Parathyroid adenoma (tissue), 2 donors: ENCODE data around the gene RSL1D1.

ENCODE experiments used
- H2AFZ ChIP-seq: fragments of 300-600 bp; sonication (generic); one replicate; pipeline ENCODE4 v1.7.0; 2017; ENCODE audit warnings: antibody characterized with exemption, mild to moderate bottlenecking
- H3K27ac ChIP-seq: fragments of 300-600 bp; sonication (generic); one replicate; pipeline ENCODE4 v1.7.0; 2017
- H3K27me3 ChIP-seq: fragments of 300-600 bp; sonication (generic); one replicate; pipeline ENCODE4 v1.7.0; 2017; ENCODE audit warnings: low read length; ENCODE audit not compliant: control insufficient read depth, insufficient read depth
- H3K36me3 ChIP-seq: fragments of 300-600 bp; sonication (generic); one replicate; pipeline ENCODE4 v1.7.0; 2017; ENCODE audit warnings: low read length; ENCODE audit not compliant: control insufficient read depth, insufficient read depth
- H3K4me1 ChIP-seq: fragments of 300-600 bp; sonication (generic); one replicate; pipeline ENCODE4 v1.7.0; 2017; ENCODE audit warnings: control low read depth
- H3K4me2 ChIP-seq: fragments of 300-600 bp; sonication (generic); one replicate; pipeline ENCODE4 v1.7.0; 2017; ENCODE audit warnings: low read length
- H3K4me3 ChIP-seq: fragments of 300-600 bp; sonication (generic); one replicate; pipeline ENCODE4 v1.7.0; 2017; ENCODE audit warnings: low read depth, low read length
- H3K79me2 ChIP-seq: fragments of 300-600 bp; sonication (generic); one replicate; pipeline ENCODE4 v1.7.0; 2017; ENCODE audit warnings: control low read depth
- H3K9ac ChIP-seq: fragments of 300-600 bp; sonication (generic); one replicate; pipeline ENCODE4 v1.7.0; 2017; ENCODE audit warnings: mild to moderate bottlenecking
- H3K9me3 ChIP-seq: fragments of 300-600 bp; sonication (generic); one replicate; pipeline ENCODE4 v1.7.0; 2017; ENCODE audit warnings: low read length; ENCODE audit not compliant: control insufficient read depth
- TF ChIP-seq, protein P1 (sequence below): fragments of 300-600 bp; sonication (generic); IDR thresholded peaks from one replicate; pipeline ENCODE4 v1.7.0; 2017; ENCODE audit warnings: antibody characterized with exemption, mild to moderate bottlenecking
- donor health status: primary hyperparathyroidism.

Gene RSL1D1

DNA sequence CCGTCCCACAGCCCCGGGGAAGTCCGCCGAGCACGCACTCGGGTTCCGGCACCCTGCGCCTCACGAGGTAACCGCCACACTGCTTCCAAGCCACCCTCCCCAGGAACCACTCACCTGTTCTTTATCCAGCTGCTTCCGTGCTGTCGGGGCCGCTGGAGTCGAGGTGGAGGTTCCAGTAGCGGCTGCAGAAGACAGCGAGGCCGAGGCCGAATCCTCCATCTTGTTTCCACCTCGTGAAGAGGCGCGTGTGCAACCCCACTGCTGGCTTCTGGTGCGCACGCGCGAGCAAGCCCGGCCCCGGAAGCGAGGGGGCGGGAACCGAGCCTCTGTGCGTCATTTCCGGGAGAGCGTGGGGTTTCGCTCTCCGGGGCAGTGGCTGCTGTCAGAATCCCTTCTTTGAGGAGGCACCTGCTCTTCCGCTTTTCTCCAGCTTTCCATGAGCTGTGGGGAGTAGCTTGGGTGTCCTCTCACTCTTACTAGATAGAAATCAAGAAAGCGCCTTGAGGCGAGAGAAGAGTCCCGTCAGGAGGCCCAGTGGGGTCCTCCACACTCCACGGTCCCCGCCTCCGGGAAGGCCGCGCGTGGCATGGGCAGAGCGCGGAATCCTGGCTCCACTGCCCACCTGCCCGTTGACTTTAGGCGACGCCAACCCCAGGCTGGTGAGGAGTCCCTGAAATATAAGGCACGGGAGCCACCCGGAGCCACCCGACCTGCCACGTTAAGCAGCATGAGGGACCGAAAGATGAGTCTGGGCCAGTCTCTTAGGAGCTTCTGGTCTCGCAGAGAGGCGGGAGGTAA, at the start of gene RSL1D1:
TSS of gene RSL1D1 (minus strand) at position 249 of the 798 bp plus-strand sequence. CDS start at position 219, 30 bp downstream.
- Histone ChIP-seq H3K36me3 (no peaks in the 10 kb centered on the region), H3K79me2 (peaks cover 51% of the 10 kb centered on the region), H3K4me2 (peak within 1 kb of the TSS; percentile 67), H3K4me3 (peak within 1 kb of the TSS; percentile 86), H3K9me3 (no peaks in the 10 kb centered on the region), H3K9ac (peak within 1 kb of the TSS; percentile 61), H2AFZ (peak within 1 kb of the TSS; percentile 97), H3K27me3 (no peaks in the 10 kb centered on the region), H3K4me1 (peaks cover 6% of the 10 kb centered on the region), H3K27ac (peak within 1 kb of the TSS; percentile 80)
- TF ChIP-seq, protein P1, sequence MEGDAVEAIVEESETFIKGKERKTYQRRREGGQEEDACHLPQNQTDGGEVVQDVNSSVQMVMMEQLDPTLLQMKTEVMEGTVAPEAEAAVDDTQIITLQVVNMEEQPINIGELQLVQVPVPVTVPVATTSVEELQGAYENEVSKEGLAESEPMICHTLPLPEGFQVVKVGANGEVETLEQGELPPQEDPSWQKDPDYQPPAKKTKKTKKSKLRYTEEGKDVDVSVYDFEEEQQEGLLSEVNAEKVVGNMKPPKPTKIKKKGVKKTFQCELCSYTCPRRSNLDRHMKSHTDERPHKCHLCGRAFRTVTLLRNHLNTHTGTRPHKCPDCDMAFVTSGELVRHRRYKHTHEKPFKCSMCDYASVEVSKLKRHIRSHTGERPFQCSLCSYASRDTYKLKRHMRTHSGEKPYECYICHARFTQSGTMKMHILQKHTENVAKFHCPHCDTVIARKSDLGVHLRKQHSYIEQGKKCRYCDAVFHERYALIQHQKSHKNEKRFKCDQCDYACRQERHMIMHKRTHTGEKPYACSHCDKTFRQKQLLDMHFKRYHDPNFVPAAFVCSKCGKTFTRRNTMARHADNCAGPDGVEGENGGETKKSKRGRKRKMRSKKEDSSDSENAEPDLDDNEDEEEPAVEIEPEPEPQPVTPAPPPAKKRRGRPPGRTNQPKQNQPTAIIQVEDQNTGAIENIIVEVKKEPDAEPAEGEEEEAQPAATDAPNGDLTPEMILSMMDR: no peak

- Histone ChIP-seq H3K9me3 (no peaks in the 10 kb centered on the region), H3K27ac (no peak overlapping the region), H3K27me3 (no peaks in the 10 kb centered on the region), H3K4me3 (no peak overlapping the region), H3K79me2 (peaks cover 47% of the 10 kb centered on the region), H3K4me2 (no peak overlapping the region), H3K36me3 (no peaks in the 10 kb centered on the region), H3K9ac (no peak overlapping the region), H3K4me1 (peaks cover 5% of the 10 kb centered on the region), H2AFZ (no peak overlapping the region)
- TF ChIP-seq, protein P1: no peak
Measured at GRCh38 chr16:11901091-11901490, 49.7 kb upstream of the RSL1D1 start.

DNA sequence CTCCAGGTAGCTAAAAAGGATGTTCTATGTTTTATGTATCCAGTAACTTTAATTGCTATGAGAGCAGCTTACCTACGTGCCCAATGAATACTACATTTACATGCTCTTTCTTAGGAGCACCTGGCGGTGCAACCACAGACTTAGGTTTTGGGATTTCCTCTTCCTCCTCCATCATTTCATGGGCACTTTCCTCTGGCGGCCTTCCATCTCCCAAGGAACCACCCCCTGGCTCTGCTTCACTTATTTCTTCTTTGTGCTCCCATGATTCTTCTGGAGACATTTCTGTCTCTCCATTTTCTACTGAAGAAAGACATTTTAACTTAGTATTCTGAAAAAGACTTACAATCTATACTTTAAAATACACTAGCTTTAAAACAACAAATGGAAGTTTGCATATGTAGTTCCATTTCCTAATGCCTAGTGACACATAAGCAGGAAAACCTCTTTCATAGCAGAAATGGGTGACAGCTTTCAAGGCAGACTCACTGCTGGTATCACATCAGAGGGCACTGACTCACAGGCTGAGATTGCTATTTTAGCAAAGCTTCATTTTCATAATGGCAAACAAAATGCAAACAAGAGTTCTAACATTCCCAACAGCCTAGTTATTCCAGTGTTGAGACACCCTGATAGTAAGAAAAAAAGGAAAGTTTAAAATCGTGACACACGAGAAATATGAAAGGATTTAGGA, 45.3 kb upstream of the RSL1D1 start:
- Histone ChIP-seq H3K9me3 (no peaks in the 10 kb centered on the region), H3K4me1 (peaks cover 5% of the 10 kb centered on the region), H3K4me3 (no peak overlapping the region), H3K9ac (no peak overlapping the region), H3K4me2 (no peak overlapping the region), H2AFZ (no peak overlapping the region), H3K27me3 (no peaks in the 10 kb centered on the region), H3K27ac (no peak overlapping the region), H3K79me2 (peaks cover 23% of the 10 kb centered on the region), H3K36me3 (no peaks in the 10 kb centered on the region)
- TF ChIP-seq, protein P1: no peak

DNA sequence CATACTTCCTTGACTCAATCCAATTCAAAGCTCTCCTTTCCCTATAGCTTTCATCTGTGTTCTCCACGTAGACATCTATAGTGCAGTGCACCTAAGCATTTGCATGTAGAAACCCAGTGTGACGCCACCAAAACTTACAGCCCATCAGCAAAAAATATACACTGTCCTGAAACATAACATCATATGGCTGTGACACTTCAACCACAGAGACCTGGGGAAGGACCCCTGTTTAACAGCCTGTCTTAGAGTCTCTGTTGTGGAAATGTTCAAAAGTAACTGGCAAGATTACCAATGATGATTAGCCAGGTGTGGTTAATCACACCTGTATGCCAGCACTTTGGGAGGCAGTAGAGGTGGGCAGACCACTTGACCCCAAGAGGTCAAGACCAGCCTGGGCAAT, 42.2 kb upstream of the RSL1D1 start:
- no peaks in the 10 kb centered on the region for H3K36me3 ChIP-seq
- TF ChIP-seq, protein P1: no peak

More for the DNA sequence above, 42.2 kb upstream of the RSL1D1 start:
- Histone ChIP-seq H3K9me3 (no peaks in the 10 kb centered on the region), H3K4me1 (peaks cover 3% of the 10 kb centered on the region), H3K4me3 (no peak overlapping the region), H3K27ac (no peak overlapping the region), H3K4me2 (no peak overlapping the region), H2AFZ (no peak overlapping the region), H3K27me3 (no peaks in the 10 kb centered on the region), H3K9ac (no peak overlapping the region), H3K79me2 (peaks cover 7% of the 10 kb centered on the region)
